Left renal pelvis (tissue), 4 donors: Measurements from ENCODE around the gene DNHD1. TPM values are rescaled to one million over a fixed set of nuclear protein-coding genes. Genes with fewer than 3 reads are reported as not detected.

Source experiments
- DNase-seq, 4 donors: peaks; one replicate each; pipeline ENCODE4 v3.0.0-alpha.2; 2013; ENCODE audit warnings: low read depth in 4 of 4, low spot score in 3 of 4
- polyA plus RNA-seq, 4 donors: library from polyadenylated mRNA; unstranded; fragments of 120-200 nt; gene quantifications; one replicate each; pipeline ENCODE4 v1.2.1, GENCODE V29; 2013; ENCODE audit not compliant: insufficient read length in 4 of 4

Gene DNHD1
- polyA plus RNA-seq, 4 donors = 4.9 to 12.6 (median 8.2) TPM

- DNase-seq = no peak
Observed at GRCh38 chr11:6557761-6558674, 60.9 kb downstream of the DNHD1 start.

GRCh38 chr11:6559369-6559768 is 62.3 kb downstream of the DNHD1 start:
- no peak for DNase-seq

- DNase-seq = no peak
Observed at GRCh38 chr11:6561288-6561687, 64.2 kb downstream of the DNHD1 start.

- no peak for DNase-seq
Observed at GRCh38 chr11:6563121-6563619, 66.1 kb downstream of the DNHD1 start.

- DNase-seq = no peak
Observed at GRCh38 chr11:6563667-6564066, 66.6 kb downstream of the DNHD1 start.

GRCh38 chr11:6565325-6565724 is 68.2 kb downstream of the DNHD1 start:
- DNase-seq = no peak

GRCh38 chr11:6565988-6566703 is 69.1 kb downstream of the DNHD1 start:
- DNase-seq = no peak

- no peak for DNase-seq
Observed at GRCh38 chr11:6566704-6567370, 69.8 kb downstream of the DNHD1 start.

GRCh38 chr11:6567371-6567745 is 70.3 kb downstream of the DNHD1 start:
- no peak for DNase-seq

- peak; percentile 32 to 45 (median 37) for DNase-seq
Observed at GRCh38 chr11:6568191-6568918, 71.3 kb downstream of the DNHD1 start.

GRCh38 chr11:6569706-6570105 is 72.6 kb downstream of the DNHD1 start:
- DNase-seq = no peak

- DNase-seq = no peak
Observed at GRCh38 chr11:6570691-6571427, 73.8 kb downstream of the DNHD1 start.

GRCh38 chr11:6571434-6572008 is 74.4 kb downstream of the DNHD1 start:
- DNase-seq = no peak

GRCh38 chr11:6572215-6572614 is 75.1 kb downstream of the DNHD1 start:
- no peak for DNase-seq

- DNase-seq = no peak
Observed at GRCh38 chr11:6574816-6575715, 78.0 kb downstream of the DNHD1 start.

GRCh38 chr11:6576471-6577373 is 79.6 kb downstream of the DNHD1 start:
- no peak for DNase-seq

GRCh38 chr11:6578134-6578533 is 81.1 kb downstream of the DNHD1 start:
- no peak for DNase-seq
